HG03558 (cell line): ENCODE data around the gene PPM1E.
"Not testable (repeated sequence)": the region's sequence is repeated elsewhere in the genome, so short reads cannot be mapped to it uniquely, and the experiment has no call there.

Experiments used
- ATAC-seq: cut with Tn5 transposase; IDR thresholded peaks from one replicate; pipeline ENCODE4 v1.9.1; 2021; ENCODE audit warnings: moderate number of reproducible peaks; ENCODE audit not compliant: unreplicated experiment; ENCODE audit errors: extremely low read depth

The PPM1E gene

DNA sequence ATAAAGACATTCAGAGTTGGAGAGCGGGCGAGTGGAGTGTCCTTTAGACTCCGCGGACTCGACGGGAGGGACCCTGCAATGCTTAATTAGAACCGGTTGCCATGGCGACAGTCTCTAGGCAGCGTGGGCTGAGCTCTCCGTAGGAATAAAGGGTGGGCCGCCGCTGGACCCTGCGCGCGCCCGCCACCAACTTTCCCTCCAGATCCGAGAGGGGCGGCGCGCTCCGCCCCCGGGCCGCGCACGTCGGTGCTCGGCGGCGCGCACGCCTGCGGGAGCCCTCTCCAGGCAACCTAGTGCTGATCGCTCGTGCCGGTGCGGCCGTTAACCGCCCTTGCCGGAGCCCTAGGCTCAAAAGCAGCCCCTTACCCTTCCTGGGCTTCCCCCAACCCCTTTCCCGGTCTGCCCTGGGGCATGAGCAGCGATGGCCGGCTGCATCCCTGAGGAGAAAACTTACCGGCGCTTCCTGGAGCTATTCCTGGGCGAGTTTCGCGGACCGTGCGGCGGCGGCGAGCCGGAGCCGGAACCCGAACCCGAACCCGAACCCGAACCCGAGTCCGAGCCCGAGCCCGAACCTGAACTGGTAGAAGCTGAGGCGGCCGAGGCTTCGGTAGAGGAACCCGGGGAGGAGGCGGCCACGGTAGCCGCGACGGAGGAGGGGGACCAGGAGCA, at the start of gene PPM1E:
TSS of gene PPM1E (plus strand) at position 278 of the 669 bp plus-strand sequence.
- ATAC-seq = no peak

DNA sequence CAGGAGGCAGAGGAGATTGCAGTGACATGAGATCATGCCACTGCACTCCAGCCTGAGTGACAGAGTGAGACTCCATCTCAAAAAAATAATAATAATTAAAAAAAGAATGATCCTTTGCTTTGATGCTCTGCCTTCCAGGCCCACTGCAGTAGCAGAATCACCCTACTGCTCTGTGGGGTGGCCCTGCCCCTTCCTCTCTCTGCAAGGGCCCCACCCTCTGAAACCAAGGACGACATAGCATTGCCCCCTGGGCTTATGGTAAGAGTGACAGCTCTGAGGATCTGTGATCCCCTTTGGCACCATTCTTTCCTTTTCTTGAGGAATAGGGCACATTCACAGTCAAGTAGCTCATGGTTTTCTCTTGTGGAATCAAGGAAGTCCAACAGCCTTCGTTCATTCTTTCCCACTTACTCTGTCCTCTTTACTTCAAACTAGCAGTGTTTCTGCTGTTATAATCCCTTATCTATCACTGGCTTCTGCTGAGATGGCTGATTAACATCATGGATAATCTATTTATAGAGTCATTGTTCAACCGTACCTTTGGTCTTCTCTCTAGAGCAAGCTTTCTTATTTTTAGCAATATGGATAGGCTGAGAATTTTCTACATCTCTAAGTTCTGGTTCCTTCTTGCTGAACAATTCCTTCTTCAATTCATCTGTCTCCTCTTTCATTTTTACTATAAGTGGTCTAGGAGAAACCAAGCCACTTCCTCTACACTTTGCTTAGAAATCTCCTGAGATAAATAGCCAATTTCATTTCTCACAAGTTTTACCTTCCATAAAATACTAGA, 49.1 kb upstream of the PPM1E start:
- no peak for ATAC-seq

DNA sequence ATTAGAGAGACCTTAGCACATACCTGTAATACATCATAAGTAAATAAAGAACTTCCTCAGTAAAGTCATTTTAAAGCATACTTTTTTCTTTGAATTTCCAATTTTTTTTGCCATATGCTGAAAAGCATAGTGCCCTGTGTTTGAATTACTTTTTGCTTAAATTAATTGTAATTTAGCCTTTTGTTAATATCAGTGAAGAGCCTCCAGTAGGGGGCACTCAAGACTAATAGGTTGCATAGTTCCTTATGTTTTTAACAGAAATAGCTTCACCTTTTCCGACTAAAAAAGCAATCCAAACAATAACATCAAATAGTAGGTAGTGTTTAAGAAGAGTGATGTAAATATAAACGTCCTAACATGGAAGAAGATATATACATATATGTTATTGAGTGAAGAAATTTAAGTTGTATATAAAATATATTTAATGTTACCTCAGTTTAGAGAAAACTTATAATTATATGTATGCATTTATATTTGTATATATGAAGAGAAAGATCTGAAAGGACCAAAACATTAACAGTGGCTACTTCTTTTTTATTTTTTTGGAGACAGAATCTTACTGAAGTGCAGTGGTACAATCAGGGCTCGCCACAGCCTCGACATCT, 44.6 kb upstream of the PPM1E start:
- no peak for ATAC-seq

DNA sequence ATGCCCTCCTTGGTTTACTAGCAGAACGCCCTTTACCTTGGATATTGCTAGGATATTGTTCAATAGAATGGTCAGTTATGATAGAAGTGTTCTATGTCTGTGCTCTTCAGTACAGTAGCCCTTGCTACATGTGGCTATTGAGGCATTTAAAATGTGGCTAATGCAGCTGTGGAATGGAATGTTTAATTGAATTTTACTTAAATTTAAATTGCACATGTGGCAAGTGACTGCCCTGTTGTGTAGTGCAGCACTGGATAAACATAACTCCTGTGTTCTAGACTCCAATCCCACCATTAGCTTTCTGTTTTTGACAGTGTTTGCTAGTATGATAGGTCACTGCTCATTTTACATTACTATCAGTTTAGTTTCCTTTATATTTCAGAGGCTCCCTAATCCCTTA, 33.4 kb upstream of the PPM1E start:
- ATAC-seq = no peak

DNA sequence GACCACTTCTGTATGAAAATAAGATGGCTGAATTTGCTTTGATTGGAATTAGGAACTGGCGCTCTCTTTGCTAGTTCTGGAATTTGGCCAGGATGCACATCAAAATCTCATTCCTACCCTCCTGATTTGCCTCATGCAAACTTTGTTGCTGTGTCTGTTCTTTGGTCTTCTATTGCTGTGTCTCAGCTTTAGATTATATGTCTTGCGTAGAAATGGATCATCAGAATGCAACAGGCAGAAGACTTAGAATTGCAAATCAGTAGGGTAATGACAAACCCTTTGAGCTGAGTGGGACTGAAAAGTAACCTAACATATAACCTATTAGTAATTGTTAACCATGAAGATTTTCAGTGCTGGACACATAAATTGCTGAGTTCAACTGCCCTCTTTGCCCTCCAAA, 33.0 kb upstream of the PPM1E start:
- ATAC-seq = no peak

DNA sequence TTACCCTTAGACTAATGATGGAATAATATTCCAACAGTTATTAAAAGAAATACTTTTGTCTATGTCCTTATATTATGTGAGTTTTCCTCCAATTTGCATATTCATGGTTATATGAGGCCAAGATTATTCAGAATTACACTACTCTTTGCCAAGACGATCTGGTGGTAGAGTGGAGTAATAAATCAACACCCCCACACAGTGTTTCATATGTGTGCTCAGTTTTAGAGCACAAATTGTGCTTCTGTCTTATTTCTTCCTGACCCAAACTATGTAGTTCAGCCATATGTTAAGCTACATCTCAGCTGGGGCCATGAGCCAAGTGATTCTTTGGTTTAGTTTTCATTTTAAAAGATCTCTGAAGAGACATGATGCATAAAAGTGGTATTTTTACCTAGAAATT, 26.9 kb upstream of the PPM1E start:
- ATAC-seq = no peak

DNA sequence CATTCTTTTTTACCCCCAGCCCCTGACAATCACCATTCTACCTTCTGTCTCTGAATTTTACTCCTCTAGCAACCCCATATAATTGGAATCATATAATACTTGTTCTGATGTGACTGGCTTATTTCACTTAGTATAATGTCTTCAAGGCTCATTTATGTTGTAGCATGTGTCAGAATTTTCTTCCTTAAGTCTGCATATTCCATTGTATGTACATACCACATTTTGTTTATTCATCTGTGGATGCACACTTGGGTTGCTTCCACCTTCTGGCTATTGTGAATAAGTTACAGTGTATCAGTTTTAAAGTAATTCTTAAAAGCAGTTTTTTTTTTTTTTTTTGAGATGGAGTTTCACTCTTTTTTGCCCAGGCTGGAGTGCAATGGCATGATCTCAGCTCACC, 24.7 kb upstream of the PPM1E start:
- ATAC-seq = no peak

DNA sequence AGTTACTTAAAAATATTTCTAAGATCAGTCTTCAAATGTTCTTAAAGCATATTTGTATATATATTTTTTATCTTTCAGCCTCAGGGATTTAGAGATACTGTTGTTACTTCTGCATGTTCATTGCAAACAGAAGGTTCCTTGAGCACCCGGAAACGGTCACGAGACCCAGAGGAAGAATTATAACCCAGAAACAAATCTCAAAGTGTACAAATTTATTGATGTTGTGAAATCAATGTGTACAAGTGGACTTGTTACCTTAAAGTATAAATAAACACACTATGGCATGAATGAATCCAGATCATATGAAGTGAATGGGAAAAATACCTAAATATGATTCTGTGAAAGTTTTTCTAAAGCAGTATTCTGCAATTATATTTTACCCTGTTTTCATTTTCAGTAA, 21.6 kb upstream of the PPM1E start:
- ATAC-seq = no peak

DNA sequence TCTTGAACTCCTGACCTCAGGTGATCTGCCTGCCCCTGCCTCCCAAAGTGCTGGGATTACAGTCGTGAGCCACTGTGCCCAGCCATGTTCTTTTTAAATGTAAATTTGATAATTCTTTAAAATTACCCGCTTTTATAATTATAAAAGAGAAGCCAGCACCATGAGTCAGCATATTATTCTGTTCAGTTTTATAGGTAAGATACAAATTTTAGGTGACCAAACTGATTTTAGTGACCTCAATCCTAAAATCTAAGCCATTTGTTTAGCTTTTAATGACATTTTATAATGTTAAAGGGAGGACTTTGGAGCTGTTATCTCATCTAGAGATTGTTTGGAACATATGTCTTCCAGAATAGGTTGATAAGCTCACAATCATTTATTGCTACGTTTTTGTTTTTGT, 20.8 kb upstream of the PPM1E start:
- ATAC-seq = no peak

DNA sequence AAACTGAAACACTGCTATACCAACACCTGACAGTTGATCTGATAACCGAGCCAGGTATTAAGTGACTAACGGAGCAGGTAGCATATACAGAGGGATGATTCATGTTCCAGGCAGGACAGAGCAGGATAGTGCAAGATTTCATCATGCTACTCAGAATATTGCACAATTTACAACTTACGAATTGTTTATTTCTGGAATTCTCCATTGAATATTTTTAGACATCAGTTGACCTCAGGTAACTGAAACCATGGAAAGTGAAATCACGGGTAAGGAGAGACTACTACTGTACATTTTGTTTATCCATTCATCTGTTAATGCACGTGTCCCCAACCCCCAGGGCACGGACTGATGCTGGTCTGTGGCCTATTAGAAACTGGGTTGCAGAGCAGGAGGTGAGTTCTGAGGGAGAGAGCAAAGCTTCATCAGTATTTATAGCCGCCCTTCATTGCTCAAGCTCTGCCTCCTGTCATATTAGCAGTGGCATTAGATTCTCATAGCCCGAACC, 14.5 kb upstream of the PPM1E start:
- ATAC-seq = no peak

DNA sequence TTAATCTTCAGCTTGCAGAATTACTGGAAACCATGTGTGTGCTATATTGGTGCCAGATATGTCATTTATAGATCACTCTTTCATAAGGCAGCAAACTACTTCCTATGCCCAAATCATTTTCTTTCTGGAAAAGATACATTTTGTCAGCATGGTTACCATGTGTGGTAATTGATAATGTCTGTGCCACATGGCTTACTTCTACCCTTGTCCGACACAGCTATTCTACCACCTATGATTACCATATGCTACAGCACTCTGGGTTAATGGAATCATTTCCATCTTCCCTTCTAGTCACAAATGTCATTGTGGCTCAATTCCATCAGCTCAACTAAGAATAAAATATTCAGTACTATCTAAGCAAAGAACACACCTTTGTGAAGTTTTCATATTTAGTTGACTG, 8.0 kb upstream of the PPM1E start:
- ATAC-seq = no peak

DNA sequence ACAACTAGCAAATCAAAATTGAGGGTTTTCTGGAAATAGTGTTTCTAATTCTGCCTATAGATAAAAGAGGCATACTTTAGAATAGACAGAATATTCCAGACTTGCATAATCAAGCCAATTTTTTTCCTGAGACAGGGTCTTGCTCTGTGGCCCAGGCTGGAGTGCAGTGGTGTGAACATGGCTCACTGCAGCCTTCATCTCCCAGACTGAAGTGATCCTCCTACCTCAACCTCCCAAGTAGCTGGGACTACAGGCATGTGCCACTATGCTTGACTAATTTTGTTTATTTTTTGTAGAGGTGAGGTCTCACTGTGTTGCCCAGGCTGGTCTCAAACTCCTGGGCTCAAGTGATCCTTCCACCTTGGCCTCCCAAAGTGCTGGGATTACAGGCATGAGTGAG, 6.0 kb upstream of the PPM1E start:
- not testable (repeated sequence) for ATAC-seq

DNA sequence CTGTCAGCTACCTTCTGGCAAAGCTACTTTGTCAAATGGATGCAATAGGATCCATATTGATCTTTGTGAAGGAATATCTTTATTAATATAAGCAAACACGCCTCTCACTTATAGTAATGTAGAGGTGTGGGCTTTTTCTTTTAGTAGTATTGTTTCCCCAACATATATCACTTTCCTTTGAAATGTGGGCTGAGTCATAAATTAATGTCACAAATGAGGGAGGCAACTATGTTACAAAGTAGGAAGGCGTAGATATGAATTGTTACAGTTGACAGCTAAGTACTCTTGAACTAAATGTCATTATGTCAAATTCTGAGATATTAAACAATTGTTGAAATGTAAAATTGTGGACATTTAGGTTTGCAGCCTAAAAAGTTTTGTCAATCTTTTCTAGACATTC, 2.6 kb upstream of the PPM1E start:
- no peak for ATAC-seq

DNA sequence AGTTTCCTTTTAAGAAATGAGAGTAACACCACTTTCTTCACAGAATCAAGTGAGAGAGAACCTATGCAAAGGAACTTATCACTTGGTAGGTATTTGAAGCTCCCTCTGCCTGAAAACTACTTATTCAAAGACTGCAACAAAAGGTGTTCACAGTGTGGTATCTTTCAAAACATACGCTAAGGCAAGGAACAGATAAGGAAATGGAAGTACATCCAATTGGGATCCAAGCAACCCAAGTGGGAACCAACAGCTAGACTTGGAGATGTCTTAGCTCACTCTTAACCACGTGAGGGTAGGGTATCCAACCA, 431 bp upstream of the PPM1E start:
- ATAC-seq = no peak

DNA sequence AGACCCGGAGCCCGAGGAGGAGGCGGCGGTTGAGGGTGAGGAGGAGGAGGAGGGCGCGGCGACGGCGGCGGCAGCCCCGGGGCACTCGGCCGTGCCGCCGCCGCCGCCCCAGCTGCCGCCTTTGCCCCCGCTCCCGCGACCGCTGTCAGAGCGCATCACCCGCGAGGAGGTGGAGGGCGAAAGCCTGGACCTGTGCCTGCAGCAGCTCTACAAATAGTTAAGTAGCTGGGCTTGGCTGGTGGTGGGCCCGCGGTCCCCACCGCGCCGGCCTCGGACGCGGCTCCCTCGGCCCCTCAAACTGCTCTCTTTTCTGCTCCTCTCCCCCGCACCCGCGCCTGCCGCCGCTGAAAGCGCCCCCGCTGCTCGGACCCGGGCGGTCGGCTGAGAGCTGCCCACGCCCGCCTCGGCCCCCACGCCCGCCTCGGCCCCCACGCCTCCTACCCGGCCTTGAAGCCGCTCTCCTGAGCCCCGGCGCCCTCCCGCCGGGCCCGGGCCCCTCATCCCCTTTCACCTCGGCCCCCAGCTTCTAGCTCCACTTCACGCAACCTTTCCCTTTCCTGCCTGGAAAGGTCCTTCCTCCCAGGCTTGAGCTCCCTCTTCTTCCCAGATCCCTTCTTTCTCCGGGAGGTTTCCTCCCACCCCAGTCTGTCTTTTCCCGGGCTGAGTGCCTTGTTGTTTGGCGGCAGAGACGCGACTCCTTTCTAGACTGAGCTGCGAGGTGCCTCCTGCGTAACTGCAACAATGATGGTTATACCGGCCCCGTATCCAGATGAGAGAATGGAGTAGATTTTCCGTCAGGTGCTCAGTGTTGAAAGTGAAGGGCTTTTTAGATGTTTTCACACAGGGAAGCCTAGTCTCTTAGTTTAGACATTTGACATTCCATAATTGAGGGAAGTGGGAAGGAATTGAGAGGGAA, 850 bp downstream of the PPM1E start:
- ATAC-seq = no peak

DNA sequence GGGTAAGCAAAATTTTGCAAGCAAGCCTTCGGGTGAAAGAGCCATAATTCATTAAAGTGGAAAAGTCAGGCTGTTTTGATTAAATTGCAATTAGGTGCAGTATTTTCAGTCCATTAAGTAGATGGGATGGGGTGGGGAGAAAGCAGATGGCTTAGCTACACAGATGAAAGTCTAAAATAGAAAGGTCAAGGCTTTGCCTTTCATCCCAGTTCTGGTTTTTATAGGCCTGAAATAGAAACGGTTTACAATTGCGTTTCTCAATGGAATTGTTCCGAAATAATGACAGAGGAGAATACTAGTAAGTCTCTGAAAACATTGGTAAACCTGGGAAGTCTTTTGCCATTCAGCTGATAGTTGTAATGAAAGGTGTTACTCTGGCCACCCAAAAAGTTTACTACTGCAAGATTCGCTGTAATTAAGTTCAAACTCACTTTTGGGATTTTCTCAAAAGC, 1.5 kb downstream of the PPM1E start:
- no peak for ATAC-seq

DNA sequence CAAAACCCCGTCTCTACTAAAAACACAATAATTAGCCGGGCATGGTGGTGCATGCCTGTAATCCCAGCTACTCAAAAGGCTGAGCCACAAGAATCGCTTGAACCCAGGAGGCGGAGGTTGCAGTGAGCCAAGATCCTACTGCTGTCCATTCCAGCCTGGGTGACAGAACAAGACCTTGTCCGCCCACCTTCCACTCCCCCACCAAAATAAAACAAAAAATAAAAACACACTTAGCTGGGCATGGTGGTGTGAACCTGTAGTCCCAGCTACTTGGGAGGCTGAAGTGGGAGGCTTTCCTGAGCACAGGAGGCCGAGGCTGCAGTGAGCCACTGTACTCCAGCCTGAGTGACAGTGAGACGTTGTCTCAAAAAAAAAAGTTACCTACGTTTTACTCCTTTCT, 3.2 kb downstream of the PPM1E start:
- ATAC-seq = no peak

DNA sequence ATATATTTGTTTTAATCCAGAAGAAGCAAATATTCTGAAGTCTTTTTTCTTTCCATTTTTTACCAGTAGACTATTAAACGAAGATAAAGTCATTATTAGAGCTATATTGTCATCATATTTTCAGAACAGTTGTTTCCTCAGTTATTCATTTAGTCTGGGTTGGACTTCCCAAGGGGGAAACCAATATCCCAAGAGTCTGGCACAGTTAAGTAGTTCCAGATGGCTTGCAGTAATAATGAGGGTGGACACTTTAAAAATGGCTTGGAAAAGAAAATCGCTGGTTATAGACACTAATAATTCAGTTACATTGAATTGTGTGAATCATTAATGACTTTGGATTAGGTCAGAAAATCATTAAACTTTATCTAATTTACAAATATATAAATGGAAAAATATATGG, 3.9 kb downstream of the PPM1E start:
- ATAC-seq = no peak

DNA sequence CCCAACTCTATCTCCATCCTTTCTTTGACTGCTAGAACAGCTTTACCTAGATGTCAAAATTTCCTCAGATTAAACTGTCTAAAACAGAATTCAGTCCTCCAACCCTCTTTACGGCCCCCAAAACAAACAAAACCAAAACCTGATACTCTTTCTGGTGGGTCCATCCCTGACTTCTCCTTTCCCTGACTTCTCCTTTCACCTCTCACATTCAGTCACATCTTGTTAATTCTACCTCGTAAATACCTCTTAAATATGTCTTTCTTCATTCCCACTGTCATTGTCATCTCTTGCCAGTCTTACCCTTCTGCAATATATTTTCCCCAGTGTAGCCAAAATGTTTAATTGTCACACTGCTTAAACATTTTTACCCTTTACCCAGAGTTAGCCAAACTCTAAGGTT, 4.6 kb downstream of the PPM1E start:
- ATAC-seq = no peak

DNA sequence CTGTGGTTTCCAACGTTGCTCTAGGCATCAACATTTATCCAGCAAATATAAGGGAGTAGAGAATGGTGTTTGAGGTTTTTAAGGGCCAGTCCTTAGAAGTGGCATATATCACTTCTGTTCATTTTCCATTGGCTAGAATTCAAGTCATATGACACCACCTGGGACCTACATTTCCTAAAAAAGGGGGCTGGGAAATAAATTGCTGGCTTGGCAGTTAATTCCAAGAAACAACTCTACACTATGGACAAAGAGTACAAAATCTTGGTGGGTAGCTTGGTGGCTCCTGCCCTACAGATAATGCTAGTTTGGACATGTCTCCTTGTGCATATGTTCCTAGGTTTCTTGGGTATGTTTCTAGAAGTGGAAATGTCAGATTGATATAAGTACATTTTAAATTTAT, 7.6 kb downstream of the PPM1E start:
- no peak for ATAC-seq

DNA sequence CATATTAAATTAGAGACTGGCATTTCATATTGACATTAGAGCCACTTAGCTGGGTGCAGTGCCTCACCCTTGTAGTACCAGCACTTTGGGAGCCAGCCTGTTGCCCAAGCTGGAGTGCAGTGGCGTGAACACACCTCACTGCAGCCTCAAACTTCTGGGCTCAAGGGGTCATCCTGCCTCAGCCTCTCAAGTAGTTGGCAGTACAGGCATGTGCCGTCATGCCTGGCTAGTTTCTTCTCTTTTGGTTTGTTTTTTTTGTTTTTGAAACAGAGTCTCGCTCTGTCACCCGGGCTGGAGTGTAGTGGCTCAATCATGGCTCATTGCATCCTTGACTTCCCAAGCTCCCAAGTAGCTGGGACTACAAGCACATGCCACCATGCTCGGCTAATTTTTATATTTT, 8.7 kb downstream of the PPM1E start:
- no peak for ATAC-seq
